LNCaP clone FGC (cell line): ENCODE data around the gene CDKAL1.

Source experiments
- DNase-seq: peaks from one replicate; pipeline ENCODE4 v3.0.0-alpha.2; 2011; ENCODE audit warnings: low read depth
- H3K4me3 ChIP-seq: 2 replicates; pipeline ENCODE4 v1.5.1; 2011; ENCODE audit warnings: mild to moderate bottlenecking, low read depth, low read length, control low read depth
- CTCF ChIP-seq: IDR thresholded peaks from 2 replicates; pipeline ENCODE4 v1.5.1; 2012; ENCODE audit warnings: mild to moderate bottlenecking; ENCODE audit not compliant: control insufficient read depth, insufficient read depth; ENCODE audit errors: extremely low read depth

Gene CDKAL1

GRCh38 chr6:21109391-21110178, 575.3 kb downstream of the CDKAL1 start:
- DNase-seq = no peak
- TF ChIP-seq CTCF = no peak
- H3K4me3 ChIP-seq = no peak overlapping the region

GRCh38 chr6:21110684-21111083, 576.4 kb downstream of the CDKAL1 start:
- no peak overlapping the region for H3K4me3 ChIP-seq
- no peak for TF ChIP-seq CTCF
- DNase-seq = no peak

GRCh38 chr6:21111093-21111725, 577.0 kb downstream of the CDKAL1 start:
- TF ChIP-seq CTCF = no peak
- no peak for DNase-seq
- no peak overlapping the region for H3K4me3 ChIP-seq

GRCh38 chr6:21115111-21115510, 580.9 kb downstream of the CDKAL1 start:
- TF ChIP-seq CTCF = no peak
- H3K4me3 ChIP-seq = no peak overlapping the region
- no peak for DNase-seq

- TF ChIP-seq CTCF = no peak
- H3K4me3 ChIP-seq = no peak overlapping the region
- no peak for DNase-seq
Measured at GRCh38 chr6:21116736-21117135, 582.5 kb downstream of the CDKAL1 start.

- DNase-seq = no peak
- TF ChIP-seq CTCF = no peak
- H3K4me3 ChIP-seq = no peak overlapping the region
Measured at GRCh38 chr6:21118216-21118780, 584.0 kb downstream of the CDKAL1 start.

- H3K4me3 ChIP-seq = no peak overlapping the region
- DNase-seq = no peak
- TF ChIP-seq CTCF = no peak
Measured at GRCh38 chr6:21121636-21122136, 587.4 kb downstream of the CDKAL1 start.
